Naive thymus-derived CD4-positive, alpha-beta T cell (primary cell): Measurements from ENCODE around the gene TRABD2B. TPM values are rescaled to one million over a fixed set of nuclear protein-coding genes. Genes with fewer than 3 reads are reported as not detected.
"Not testable (repeated sequence)": the region's sequence is repeated elsewhere in the genome, so short reads cannot be mapped to it uniquely, and the experiment has no call there.

Experiments
- ATAC-seq: fragments of 150-1000 bp; cut with Tn5 transposase; 2 replicates; pipeline ENCODE4 v1.10.0; 2021; ENCODE audit warnings: mild to moderate bottlenecking, moderate library complexity
- CTCF ChIA-PET: fragments of 350-600 bp; sonication (Branson Sonifier 250); formaldehyde crosslinking; loops from one replicate; lab custom pipeline; 2021; ENCODE audit warnings: antibody characterized with exemption; lab: Charles Lee
- POLR2A ChIA-PET: fragments of 350-600 bp; sonication (Branson Sonifier 250); formaldehyde crosslinking; loops from one replicate; lab custom pipeline; 2021; ENCODE audit warnings: antibody characterized with exemption, inconsistent platforms; lab: Charles Lee
- DNase-seq, 9 donors: peaks; one replicate each; pipeline versions ENCODE4 v3.0.0 to v3.0.0-alpha.2; 2020 to 2022; ENCODE audit warnings: mixed read lengths in 1 of 9
- H3K27ac ChIP-seq: one replicate; pipeline ENCODE4 v1.7.0; 2013; ENCODE audit warnings: mild to moderate bottlenecking, low read depth, low read length, moderate library complexity
- H3K27me3 ChIP-seq, 2 donors: one replicate each; pipeline ENCODE4 v1.7.0; 2013; ENCODE audit warnings: low read length in 2 of 2, mild to moderate bottlenecking in 2 of 2, moderate library complexity in 2 of 2; ENCODE audit not compliant: control insufficient read depth in 2 of 2, insufficient read depth in 2 of 2
- H3K36me3 ChIP-seq, 3 experiments: 1 replicate in 2 of 3; 2 replicates in 1 of 3; pipeline ENCODE4 v1.7.0; 2013; ENCODE audit warnings: low read length in 3 of 3, mild to moderate bottlenecking in 3 of 3, moderate library complexity in 1 of 3; ENCODE audit not compliant: insufficient read depth in 3 of 3, control insufficient read depth in 2 of 3
- H3K4me1 ChIP-seq, 2 donors: one replicate each; pipeline ENCODE4 v1.7.0; 2013; ENCODE audit warnings: low read length in 2 of 2, mild to moderate bottlenecking in 2 of 2, moderate library complexity in 1 of 2; ENCODE audit not compliant: control insufficient read depth in 2 of 2, insufficient read depth in 2 of 2
- H3K4me3 ChIP-seq: 2 replicates; pipeline ENCODE4 v1.7.0; 2013; ENCODE audit warnings: mild to moderate bottlenecking, low read length
- H3K9me3 ChIP-seq, 3 experiments: 1 replicate in 2 of 3; 2 replicates in 1 of 3; pipeline ENCODE4 v1.7.0; 2013; ENCODE audit warnings: low read length in 3 of 3; ENCODE audit not compliant: control insufficient read depth in 2 of 3
- H3K27ac Mint-ChIP-seq, 9 donors: one replicate each; pipeline ENCODE4 v1.8.0; 2020 to 2022; ENCODE audit warnings: mixed read lengths in 9 of 9, mild to moderate bottlenecking in 8 of 9, moderate library complexity in 5 of 9, inconsistent platforms in 2 of 9
- H3K27me3 Mint-ChIP-seq, 5 donors: one replicate each; pipeline ENCODE4 v1.8.0; 2021 to 2022; ENCODE audit warnings: mixed read lengths in 5 of 5, mild to moderate bottlenecking in 1 of 5
- H3K36me3 Mint-ChIP-seq, 5 donors: one replicate each; pipeline ENCODE4 v1.8.0; 2020 to 2022; ENCODE audit warnings: mixed read lengths in 5 of 5, mild to moderate bottlenecking in 3 of 5, inconsistent platforms in 1 of 5
- H3K4me1 Mint-ChIP-seq, 7 donors: one replicate each; pipeline ENCODE4 v1.8.0; 2020 to 2022; ENCODE audit warnings: mixed read lengths in 7 of 7, mild to moderate bottlenecking in 3 of 7, inconsistent platforms in 1 of 7
- H3K4me3 Mint-ChIP-seq, 10 donors: one replicate each; pipeline ENCODE4 v1.8.0; 2020 to 2022; ENCODE audit warnings: mild to moderate bottlenecking in 10 of 10, mixed read lengths in 10 of 10, moderate library complexity in 6 of 10, inconsistent platforms in 2 of 10
- H3K9me3 Mint-ChIP-seq, 11 donors: one replicate each; pipeline ENCODE4 v1.8.0; 2020 to 2022; ENCODE audit warnings: mixed read lengths in 11 of 11, mild to moderate bottlenecking in 4 of 11, inconsistent platforms in 1 of 11, moderate library complexity in 1 of 11
- intact Hi-C, 2 donors: fragments of 100-400 bp; cut with micrococcal nuclease; formaldehyde crosslinking; loops; one replicate each; pipeline ENCODE4 v1.15.1; 2023
- polyA plus RNA-seq, 2 donors: library from polyadenylated mRNA; unstranded; fragments of 300-500 nt; fragmentation: Illumina TruSeq; gene quantifications; one replicate each; pipeline ENCODE4 v1.2.3, GENCODE V29; 2021
- total RNA-seq, 6 experiments: library from RNA in 5 of 6; stranded (reverse) in 5 of 6; gene quantifications; 1 replicate in 5 of 6; 2 replicates in 1 of 6; pipeline ENCODE4 v1.2.3 and lab custom pipeline; 2021 to 2026

Gene TRABD2B
- total and polyA plus RNA-seq, 7 experiments from 2014 or later = not detected

- no peak for DNase-seq
- POLR2A ChIA-PET = no interaction called here
- CTCF ChIA-PET = no interaction called here
Observed at GRCh38 chr1:47967864-47968555, 29.2 kb downstream of the TRABD2B start.

GRCh38 chr1:47965816-47966215 lies 31.4 kb downstream of the TRABD2B start:
- Mint-ChIP-seq H3K27me3 (peaks cover 0 to 22% (median 10%) of the 10 kb centered on the region in 5 donors), H3K27ac (no peak overlapping the region), H3K36me3 (no peaks in the 10 kb centered on the region), H3K4me1 (no peaks in the 10 kb centered on the region), H3K4me3 (no peak overlapping the region), H3K9me3 (peaks cover 0 to 6% (median 0%) of the 10 kb centered on the region in 11 donors)
- H3K4me3 ChIP-seq = no peak overlapping the region
- no peaks in the 10 kb centered on the region for H3K4me1 ChIP-seq
- no peak overlapping the region for H3K27ac ChIP-seq
- no peaks in the 10 kb centered on the region for H3K27me3 ChIP-seq
- no peak for DNase-seq
- intact Hi-C loops = no loop called here
- ChIA-PET POLR2A (no interaction called here), CTCF (no interaction called here)
- no peak for ATAC-seq
- no peaks in the 10 kb centered on the region for H3K36me3 ChIP-seq
- H3K9me3 ChIP-seq = no peaks in the 10 kb centered on the region

More at GRCh38 chr1:47967864-47968555, 29.2 kb downstream of the TRABD2B start:
- intact Hi-C loops = no loop called here
- Histone ChIP-seq H3K27me3 (no peaks in the 10 kb centered on the region), H3K9me3 (no peaks in the 10 kb centered on the region), H3K4me3 (no peak overlapping the region), H3K36me3 (no peaks in the 10 kb centered on the region), H3K4me1 (no peaks in the 10 kb centered on the region), H3K27ac (no peak overlapping the region)
- Mint-ChIP-seq H3K4me3 (no peak overlapping the region), H3K9me3 (no peaks in the 10 kb centered on the region), H3K4me1 (no peaks in the 10 kb centered on the region), H3K27ac (no peak overlapping the region), H3K27me3 (peaks cover 0 to 25% (median 10%) of the 10 kb centered on the region in 5 donors), H3K36me3 (no peaks in the 10 kb centered on the region)
- no peak for ATAC-seq

GRCh38 chr1:47964636-47965035 lies 32.5 kb downstream of the TRABD2B start:
- CTCF ChIA-PET = no interaction called here
- H3K27me3 Mint-ChIP-seq = peaks cover 0 to 16% (median 5%) of the 10 kb centered on the region in 5 donors

GRCh38 chr1:47963568-47964358 lies 33.4 kb downstream of the TRABD2B start:
- no peak overlapping the region for H3K4me3 Mint-ChIP-seq
- no peak for DNase-seq
- H3K4me1 Mint-ChIP-seq = no peaks in the 10 kb centered on the region
- Histone ChIP-seq H3K4me1 (no peaks in the 10 kb centered on the region), H3K36me3 (no peaks in the 10 kb centered on the region), H3K4me3 (no peak overlapping the region), H3K27ac (no peak overlapping the region), H3K9me3 (no peaks in the 10 kb centered on the region), H3K27me3 (no peaks in the 10 kb centered on the region)
- intact Hi-C loops = no loop called here
- H3K27ac Mint-ChIP-seq = no peak overlapping the region
- CTCF ChIA-PET = no interaction called here
- POLR2A ChIA-PET = no interaction called here
- H3K36me3 Mint-ChIP-seq = no peaks in the 10 kb centered on the region
- H3K9me3 Mint-ChIP-seq = peaks cover 0 to 11% (median 5%) of the 10 kb centered on the region in 11 donors
- H3K27me3 Mint-ChIP-seq = peaks cover 0 to 15% (median 5%) of the 10 kb centered on the region in 5 donors
- ATAC-seq = no peak

More at GRCh38 chr1:47964636-47965035, 32.5 kb downstream of the TRABD2B start:
- no peak overlapping the region for H3K4me3 ChIP-seq
- Mint-ChIP-seq H3K9me3 (peaks cover 0 to 11% (median 3%) of the 10 kb centered on the region in 11 donors), H3K4me3 (no peak overlapping the region), H3K4me1 (no peaks in the 10 kb centered on the region), H3K27ac (no peak overlapping the region), H3K36me3 (no peaks in the 10 kb centered on the region)
- H3K4me1 ChIP-seq = no peaks in the 10 kb centered on the region
- intact Hi-C loops = no loop called here
- H3K27ac ChIP-seq = no peak overlapping the region
- DNase-seq (no peak), ATAC-seq (no peak)
- no peaks in the 10 kb centered on the region for H3K9me3 ChIP-seq
- POLR2A ChIA-PET = no interaction called here
- no peaks in the 10 kb centered on the region for H3K27me3 ChIP-seq
- no peaks in the 10 kb centered on the region for H3K36me3 ChIP-seq

- Mint-ChIP-seq H3K27ac (no peak overlapping the region), H3K4me1 (no peaks in the 10 kb centered on the region), H3K36me3 (no peaks in the 10 kb centered on the region), H3K9me3 (peaks cover 0 to 11% (median 5%) of the 10 kb centered on the region in 11 donors), H3K4me3 (no peak overlapping the region), H3K27me3 (peaks cover 0 to 15% (median 5%) of the 10 kb centered on the region in 5 donors)
- Histone ChIP-seq H3K36me3 (no peaks in the 10 kb centered on the region), H3K4me1 (no peaks in the 10 kb centered on the region), H3K4me3 (no peak overlapping the region), H3K9me3 (no peaks in the 10 kb centered on the region), H3K27me3 (no peaks in the 10 kb centered on the region), H3K27ac (no peak overlapping the region)
- DNase-seq (no peak), ATAC-seq (no peak)
- ChIA-PET CTCF (no interaction called here), POLR2A (no interaction called here)
- intact Hi-C loops = no loop called here
Observed at GRCh38 chr1:47962750-47963492, 34.3 kb downstream of the TRABD2B start.

GRCh38 chr1:47961835-47962234 lies 35.4 kb downstream of the TRABD2B start:
- H3K36me3 Mint-ChIP-seq, CTCF ChIA-PET, H3K36me3 ChIP-seq, ATAC-seq, H3K27ac ChIP-seq, H3K4me3 Mint-ChIP-seq, H3K27ac Mint-ChIP-seq, POLR2A ChIA-PET, H3K9me3 ChIP-seq, H3K4me3 ChIP-seq, H3K27me3 ChIP-seq, H3K4me1 ChIP-seq, intact Hi-C loops, DNase-seq, H3K4me1 Mint-ChIP-seq: not testable (repeated sequence)
- Mint-ChIP-seq H3K9me3 (peaks cover 0 to 17% (median 5%) of the 10 kb centered on the region in 11 donors), H3K27me3 (peaks cover 0 to 18% (median 12%) of the 10 kb centered on the region in 5 donors)
